Smooth muscle cell of the umbilical artery (primary cell): ENCODE results near the gene BSG. TPM values are rescaled to one million over a fixed set of nuclear protein-coding genes. Genes with fewer than 3 reads are reported as not detected.

Source experiments
- total RNA-seq: library from RNA; depleted of rRNA; stranded (reverse); fragments of >200 nt; gene quantifications from 2 replicates; pipeline ENCODE4 v1.2.3, GENCODE V29; 2014

Gene BSG
- total RNA-seq = 507 and 644 TPM in 2 replicates

GRCh38 chr19:572140-572742 lies at the start of gene BSG:
BSG (plus strand) TSS chr19:572596; CDS start chr19:572635, 39 bp downstream.

GRCh38 chr19:531753-532560 lies 40.4 kb upstream of the BSG start, which contains the start of gene CDC34:
CDC34 (plus strand) TSS chr19:531760; CDS start chr19:531932, 172 bp downstream.

GRCh38 chr19:543910-544608 lies 28.3 kb upstream of the BSG start, which contains the start of gene GZMM:
GZMM (plus strand) TSS chr19:544053; CDS start chr19:544072, 19 bp downstream.

GRCh38 chr19:589693-590395 lies 17.4 kb downstream of the BSG start, which contains the start of gene HCN2:
HCN2 (plus strand) TSS chr19:589881; CDS start chr19:589946, 65 bp downstream.

Other genes starting within 250 kb of the BSG start
- gene MIER2, start 227.8 kb upstream of the BSG start, total RNA-seq = 18.4 and 60.6 TPM in 2 replicates
- gene C2CD4C, start 163.4 kb upstream of the BSG start, total RNA-seq = under 0.01 and 0.28 TPM in 2 replicates
- gene SHC2, start 111.6 kb upstream of the BSG start, total RNA-seq = 0.78 and 1.8 TPM in 2 replicates
- under 0.01 TPM in 1 of 2 replicates, not detected in the other for gene MADCAM1, start 76.1 kb upstream of the BSG start, total RNA-seq
- gene TPGS1, start 65.1 kb upstream of the BSG start, total RNA-seq = 20.6 and 35.6 TPM in 2 replicates
- gene CDC34, start 40.8 kb upstream of the BSG start, total RNA-seq = 54.3 and 60.8 TPM in 2 replicates
- not detected in 2 replicates for gene GZMM, start 28.5 kb upstream of the BSG start, total RNA-seq
- 1.2 and 3.5 TPM in 2 replicates for gene HCN2, start 17.3 kb downstream of the BSG start, total RNA-seq
- gene POLRMT, start 60.9 kb downstream of the BSG start, total RNA-seq = 24.3 and 37.9 TPM in 2 replicates
- gene FGF22, start 67.3 kb downstream of the BSG start, total RNA-seq = not detected in 2 replicates
- 16.6 and 29.8 TPM in 2 replicates for gene RNF126, start 90.6 kb downstream of the BSG start, total RNA-seq
- 189 and 372 TPM in 2 replicates for gene FSTL3, start 103.8 kb downstream of the BSG start, total RNA-seq
- not detected in 2 replicates for gene PRSS57, start 122.9 kb downstream of the BSG start, total RNA-seq
- 0.28 and 0.89 TPM in 2 replicates for gene PALM, start 136.3 kb downstream of the BSG start, total RNA-seq
- not detected in 2 replicates for gene MISP, start 178.5 kb downstream of the BSG start, total RNA-seq
- gene PTBP1, start 224.9 kb downstream of the BSG start, total RNA-seq = 69.5 and 117 TPM in 2 replicates
- gene PLPPR3, start 249.4 kb downstream of the BSG start, total RNA-seq = 0.59 and 0.78 TPM in 2 replicates